GM12878 (cell line): ENCODE results near the gene VEZF1. TPM values are rescaled to one million over a fixed set of nuclear protein-coding genes. Genes with fewer than 3 reads are reported as not detected.

ENCODE experiments used
- ATAC-seq: fragments of 200-7000 bp; cut with Tn5 transposase; 3 replicates; pipeline ENCODE4 v1.9.1; 2020; ENCODE audit warnings: mild to moderate bottlenecking, moderate library complexity
- BruUV-seq: library from RNA; stranded (reverse); fragments of 400-500 nt; replicated peaks from 2 replicates; lab custom pipeline; 2021; lab: Mats Ljungman, UMichigan
- CTCF ChIA-PET: fragments of 300-600 bp; sonication (Branson Sonifier 250); formaldehyde crosslinking; extraction: SDS; loops from one replicate; lab custom pipeline; 2021; ENCODE audit warnings: inconsistent platforms; lab: Yijun Ruan, JAX
- POLR2A ChIA-PET: fragments of 350-600 bp; formaldehyde crosslinking; extraction: SDS; loops from one replicate; lab custom pipeline; 2021; ENCODE audit warnings: inconsistent platforms; lab: Charles Lee
- RAD21 ChIA-PET: fragments of 300-600 bp; sonication (Branson Sonifier 250); formaldehyde crosslinking; loops from one replicate; lab custom pipeline; 2023; ENCODE audit warnings: antibody characterized with exemption; ENCODE audit not compliant: unreplicated experiment; lab: Charles Lee
- SMC1A ChIA-PET: fragments of 300-600 bp; sonication (Branson Sonifier 250); formaldehyde crosslinking; loops from one replicate; lab custom pipeline; 2023; ENCODE audit not compliant: unreplicated experiment, uncharacterized antibody; lab: Charles Lee
- DNase-seq: peaks from one replicate; pipeline ENCODE4 v3.0.0-alpha.2; 2011; ENCODE audit warnings: low read depth, low spot score
- FAIRE-seq: peaks from 3 replicates; lab custom pipeline; 2011; peaks lifted over from hg19 to GRCh38; lab: Jason Lieb, UNC
- H2AFZ ChIP-seq: 2 replicates; pipeline ENCODE4 v1.6.0; 2011; ENCODE audit warnings: low read depth, low read length, control low read depth; ENCODE audit not compliant: control insufficient read depth
- H3K27ac ChIP-seq: 2 replicates; pipeline ENCODE4 v1.5.1; 2011; ENCODE audit warnings: control low read depth; ENCODE audit not compliant: control insufficient read depth, insufficient read depth
- H3K27me3 ChIP-seq, 2 experiments: replicated peaks in 1 of 2; 2 replicates each; pipeline versions ENCODE4 v1.6.0 to v1.6.1; 2011; ENCODE audit warnings: low read length in 1 of 2; ENCODE audit not compliant: control insufficient read depth in 2 of 2, insufficient read depth in 2 of 2
- H3K36me3 ChIP-seq, 2 experiments: 2 replicates each; pipeline ENCODE4 v1.5.1; 2011; ENCODE audit warnings: low read length in 1 of 2; ENCODE audit not compliant: control insufficient read depth in 2 of 2, insufficient read depth in 2 of 2
- H3K4me1 ChIP-seq: 2 replicates; pipeline ENCODE4 v1.6.1; 2011; ENCODE audit warnings: mild to moderate bottlenecking, low read length, moderate library complexity, mixed read lengths; ENCODE audit not compliant: control insufficient read depth, insufficient read depth
- H3K4me2 ChIP-seq: 2 replicates; pipeline ENCODE4 v1.6.0; 2011; ENCODE audit warnings: control low read depth; ENCODE audit not compliant: control insufficient read depth, insufficient read depth
- H3K4me3 ChIP-seq: fragments of 200-600 bp; sonication (generic); 2 replicates; pipeline ENCODE4 v1.5.1; 2016
- H3K79me2 ChIP-seq: 2 replicates; pipeline ENCODE4 v1.6.0; 2011; ENCODE audit warnings: low read length; ENCODE audit not compliant: control insufficient read depth, insufficient read depth
- H3K9ac ChIP-seq: 2 replicates; pipeline ENCODE4 v1.8.0; 2011; ENCODE audit warnings: low read length, control low read depth, mixed read lengths; ENCODE audit not compliant: control insufficient read depth, insufficient read depth
- H3K9me3 ChIP-seq: replicated peaks from 3 replicates; pipeline ENCODE4 v1.5.1; 2011; ENCODE audit warnings: mild to moderate bottlenecking, low read length; ENCODE audit not compliant: control insufficient read depth, insufficient read depth
- H4K20me1 ChIP-seq: 2 replicates; pipeline ENCODE4 v1.6.0; 2011; ENCODE audit not compliant: control insufficient read depth, insufficient read depth
- ATF2 ChIP-seq: IDR thresholded peaks from 2 replicates; pipeline ENCODE4 v1.6.1; 2012; ENCODE audit warnings: low read length, inconsistent platforms
- ATF7 ChIP-seq: fragments of 450-650 bp; IDR thresholded peaks from 2 replicates; pipeline ENCODE4 v1.6.1; 2016; ENCODE audit warnings: low read depth, mild to moderate bottlenecking
- BHLHE40 ChIP-seq, 2 experiments: fragments of 450-650 bp in 1 of 2; IDR thresholded peaks; 2 replicates each; pipeline ENCODE4 v1.6.1; 2011 to 2017; ENCODE audit warnings: low read depth in 2 of 2, borderline replicate concordance in 1 of 2, improper control_type of control experiment in 1 of 2, low read length in 1 of 2, mild to moderate bottlenecking in 1 of 2
- E2F4 ChIP-seq: IDR thresholded peaks from 2 replicates; pipeline ENCODE4 v1.6.1; 2012; ENCODE audit warnings: low read depth, low read length, improper control_type of control experiment
- EGR1 ChIP-seq, 2 experiments: IDR thresholded peaks; 1 replicate in 1 of 2; 2 replicates in 1 of 2; pipeline ENCODE4 v1.6.1; 2011 to 2012; ENCODE audit warnings: low read depth in 2 of 2, low read length in 2 of 2, borderline replicate concordance in 1 of 2, mild to moderate bottlenecking in 1 of 2, moderate library complexity in 1 of 2
- ELK1 ChIP-seq: IDR thresholded peaks from 2 replicates; pipeline ENCODE4 v1.6.1; 2012; ENCODE audit warnings: low read depth, low read length, improper control_type of control experiment
- ETV6 ChIP-seq, 2 experiments: fragments of 450-650 bp in 1 of 2; IDR thresholded peaks in 1 of 2; conservative IDR thresholded peaks in 1 of 2; 2 replicates each; pipeline ENCODE4 v1.6.1; 2014; ENCODE audit warnings: antibody characterized with exemption in 1 of 2, borderline replicate concordance in 1 of 2, low read depth in 1 of 2, mild to moderate bottlenecking in 1 of 2, moderate library complexity in 1 of 2
- FOS ChIP-seq: IDR thresholded peaks from 3 replicates; pipeline ENCODE4 v1.6.1; 2011; ENCODE audit warnings: borderline replicate concordance; ENCODE audit not compliant: insufficient read length; ENCODE audit errors: extremely low read depth
- HCFC1 ChIP-seq: fragments of 150-350 bp; IDR thresholded peaks from 2 replicates; pipeline ENCODE4 v1.6.1; 2014; ENCODE audit warnings: low read length
- IKZF2 ChIP-seq, 2 experiments: fragments of 450-650 bp; IDR thresholded peaks; 2 replicates each; pipeline ENCODE4 v1.6.1; 2017; ENCODE audit warnings: mild to moderate bottlenecking in 2 of 2, moderate library complexity in 2 of 2
- IRF4 ChIP-seq: IDR thresholded peaks from 2 replicates; pipeline ENCODE4 v1.6.1; 2011; ENCODE audit warnings: low read depth, low read length
- KLF5 ChIP-seq: fragments of 450-650 bp; IDR thresholded peaks from 2 replicates; pipeline ENCODE4 v1.6.1; 2014; ENCODE audit warnings: mild to moderate bottlenecking; ENCODE audit not compliant: partially characterized antibody
- MLLT1 ChIP-seq: fragments of 450-650 bp; IDR thresholded peaks from 2 replicates; pipeline ENCODE4 v1.6.1; 2016; ENCODE audit warnings: mild to moderate bottlenecking
- POLR2AphosphoS5 ChIP-seq: IDR thresholded peaks from 2 replicates; pipeline ENCODE4 v1.6.1; 2011; ENCODE audit warnings: mild to moderate bottlenecking, low read length, inconsistent platforms
- RELA ChIP-seq: fragments of 450-650 bp; IDR thresholded peaks from 2 replicates; pipeline ENCODE4 v1.8.0; 2014; ENCODE audit warnings: borderline replicate concordance; ENCODE audit not compliant: partially characterized antibody
- TAF1 ChIP-seq: IDR thresholded peaks from 2 replicates; pipeline ENCODE4 v1.6.1; 2011; ENCODE audit warnings: mild to moderate bottlenecking, low read depth, low read length, borderline replicate concordance
- TCF7 ChIP-seq: IDR thresholded peaks from 2 replicates; pipeline ENCODE4 v1.6.1; 2014; ENCODE audit warnings: antibody characterized with exemption, borderline replicate concordance
- ZBTB33 ChIP-seq: fragments of 450-650 bp; IDR thresholded peaks from 2 replicates; pipeline ENCODE4 v1.6.1; 2017; ENCODE audit warnings: mild to moderate bottlenecking
- WGBS: methylation state at CpG from one replicate; pipeline ENCODE4 v1.1.6; 2016; ENCODE audit warnings: low lambda C conversion rate; ENCODE audit not compliant: insufficient replicate concordance, insufficient coverage; ENCODE audit errors: missing lambda C conversion rate; 5-methylcytosine and 5-hydroxymethylcytosine counted together
- in situ Hi-C: fragments of 300-500 bp; cut with MboI; formaldehyde crosslinking; loops from 9 replicates; pipeline ENCODE4 v1.14.3; 2018; ENCODE audit warnings: mixed read lengths
- intact Hi-C: fragments of 100-400 bp; cut with micrococcal nuclease; formaldehyde crosslinking; loops from one replicate; pipeline ENCODE4 v1.14.2; 2022; ENCODE audit not compliant: unreplicated experiment
- polyA plus RNA-seq, 11 experiments: library from polyadenylated mRNA; depleted of rRNA in 4 of 11; unstranded in 6 of 11; stranded (reverse) in 5 of 11; fragments of >200 nt; fragmentation: Nextera tagmentation in 4 of 11; fragmentation: Illumina TruSeq in 1 of 11; extraction: Ambion mirVana in 4 of 11; extraction: Trizol in 1 of 11; gene quantifications; 1 replicate in 1 of 11; 2 replicates in 10 of 11; pipeline versions ENCODE4 v1.2.1 to v1.2.3, GENCODE V29; 2011 to 2016; ENCODE audit warnings: inconsistent platforms in 2 of 11, missing spikeins in 2 of 11, low read depth in 1 of 11
- total RNA-seq, 4 experiments: library from RNA; depleted of rRNA in 3 of 4; stranded (reverse); fragments of >200 nt in 3 of 4; fragmentation: Illumina TruSeq in 1 of 4; extraction: Trizol in 1 of 4; gene quantifications; 2 replicates each; pipeline versions ENCODE4 v1.2.1 to v1.2.3, GENCODE V29; 2013 to 2021

Gene VEZF1
- total and polyA plus RNA-seq, 10 of the 15 experiments (the other 5 are each of a cell fraction or from before 2014, with no cell fraction given), result 9.5 to 28.2 (median 20.3) TPM

- Histone ChIP-seq H3K9me3 (no peaks in the 10 kb centered on the region), H3K4me3 (no peak overlapping the region), H4K20me1 (peaks cover 7% of the 10 kb centered on the region; the same call in 1 of the 2 replicates), H3K4me2 (no peak overlapping the region), H3K27me3 (peaks cover 0 to 2% of the 10 kb centered on the region in 2 experiments; a peak in 3 of 4 replicates), H3K4me1 (peaks cover 15% of the 10 kb centered on the region), H3K9ac (no peak overlapping the region), H2AFZ (no peak overlapping the region), H3K27ac (no peak overlapping the region), H3K36me3 (no peaks in the 10 kb centered on the region), H3K79me2 (no peaks in the 10 kb centered on the region)
- 84% methylated on average over 3 of the region's 3 CpGs for WGBS
- BruUV-seq, result no TSS peak
- SMC1A ChIA-PET, result no interaction called here
- CTCF ChIA-PET, result interaction anchor here (0.7 kb wide), 1 partner anchor 35 kb away, joined by 3 read pairs; no protein-coding TSS in a partner anchor
- POLR2A ChIA-PET, result no interaction called here
- RAD21 ChIA-PET, result interaction anchor here (0.7 to 1.0 kb wide), 2 partner anchors 99 to 156 kb away, joined by 3 to 4 read pairs; no protein-coding TSS in a partner anchor
- FAIRE-seq (no peak), ATAC-seq (no peak), DNase-seq (no peak)
- in situ Hi-C loops (no loop called here), intact Hi-C loops (no loop called here)
- TF ChIP-seq ATF2 (no peak), ELK1 (no peak), ETV6 (conservative IDR thresholded peaks at IDR 0.05 in 1 of 2, IDR thresholded peaks at IDR 0.05 in 1 of 2; ENCODE audit: borderline replicate concordance in 1 of 2, low read depth in 1 of 2) (no peak), IKZF2 (IDR thresholded peaks at IDR 0.05) (no peak), E2F4 (no peak), IRF4 (no peak), ZBTB33 (no peak), ATF7 (no peak), EGR1 (IDR thresholded peaks at IDR 0.05; ENCODE audit: borderline replicate concordance in 1 of 2, low read depth in 2 of 2, low read length in 2 of 2) (no peak), KLF5 (no peak), HCFC1 (no peak), POLR2AphosphoS5 (no peak), MLLT1 (no peak), RELA (no peak), TCF7 (no peak), TAF1 (no peak), BHLHE40 (IDR thresholded peaks at IDR 0.05; ENCODE audit: borderline replicate concordance in 1 of 2, low read depth in 2 of 2, low read length in 1 of 2) (no peak), FOS (no peak)
These were observed 30.2 kb downstream of the VEZF1 start for GRCh38 chr17:57957886-57958285.
